Stimulated activated effector memory CD8-positive, alpha-beta T cell treated with anti-CD3 and anti-CD28 coated beads, Interleukin-12 subunit alpha, Interleukin-12 subunit beta, amount 100 ng/mL, for 72 hours (primary cell): Measurements from ENCODE around the gene PTCD2.

Source experiments
- ATAC-seq: fragments of 150-1000 bp; cut with Tn5 transposase; 2 replicates; pipeline ENCODE4 v1.10.0; 2021
- DNase-seq, 2 donors: peaks; one replicate each; pipeline ENCODE4 v3.0.0; 2021 to 2022; ENCODE audit warnings: low spot score in 2 of 2
- H3K27ac Mint-ChIP-seq: one replicate; pipeline ENCODE4 v1.8.0; 2022; ENCODE audit warnings: mild to moderate bottlenecking, mixed read lengths
- H3K36me3 Mint-ChIP-seq: one replicate; pipeline ENCODE4 v1.8.0; 2022; ENCODE audit warnings: mild to moderate bottlenecking, mixed read lengths
- H3K4me1 Mint-ChIP-seq: one replicate; pipeline ENCODE4 v1.8.0; 2022; ENCODE audit warnings: mixed read lengths
- H3K4me3 Mint-ChIP-seq: one replicate; pipeline ENCODE4 v1.8.0; 2022; ENCODE audit warnings: mild to moderate bottlenecking, mixed read lengths
- H3K9me3 Mint-ChIP-seq: one replicate; pipeline ENCODE4 v1.8.0; 2022; ENCODE audit warnings: mixed read lengths

The PTCD2 gene, protein sequence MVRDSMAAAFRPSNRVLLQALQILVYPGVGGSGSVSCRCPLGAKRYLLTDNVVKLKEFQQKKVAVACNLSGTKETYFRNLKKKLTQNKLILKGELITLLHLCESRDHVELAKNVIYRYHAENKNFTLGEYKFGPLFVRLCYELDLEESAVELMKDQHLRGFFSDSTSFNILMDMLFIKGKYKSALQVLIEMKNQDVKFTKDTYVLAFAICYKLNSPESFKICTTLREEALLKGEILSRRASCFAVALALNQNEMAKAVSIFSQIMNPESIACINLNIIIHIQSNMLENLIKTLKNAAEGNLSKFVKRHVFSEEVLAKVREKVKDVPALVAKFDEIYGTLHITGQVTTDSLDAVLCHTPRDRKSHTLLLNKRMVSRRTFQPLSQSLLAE

DNA sequence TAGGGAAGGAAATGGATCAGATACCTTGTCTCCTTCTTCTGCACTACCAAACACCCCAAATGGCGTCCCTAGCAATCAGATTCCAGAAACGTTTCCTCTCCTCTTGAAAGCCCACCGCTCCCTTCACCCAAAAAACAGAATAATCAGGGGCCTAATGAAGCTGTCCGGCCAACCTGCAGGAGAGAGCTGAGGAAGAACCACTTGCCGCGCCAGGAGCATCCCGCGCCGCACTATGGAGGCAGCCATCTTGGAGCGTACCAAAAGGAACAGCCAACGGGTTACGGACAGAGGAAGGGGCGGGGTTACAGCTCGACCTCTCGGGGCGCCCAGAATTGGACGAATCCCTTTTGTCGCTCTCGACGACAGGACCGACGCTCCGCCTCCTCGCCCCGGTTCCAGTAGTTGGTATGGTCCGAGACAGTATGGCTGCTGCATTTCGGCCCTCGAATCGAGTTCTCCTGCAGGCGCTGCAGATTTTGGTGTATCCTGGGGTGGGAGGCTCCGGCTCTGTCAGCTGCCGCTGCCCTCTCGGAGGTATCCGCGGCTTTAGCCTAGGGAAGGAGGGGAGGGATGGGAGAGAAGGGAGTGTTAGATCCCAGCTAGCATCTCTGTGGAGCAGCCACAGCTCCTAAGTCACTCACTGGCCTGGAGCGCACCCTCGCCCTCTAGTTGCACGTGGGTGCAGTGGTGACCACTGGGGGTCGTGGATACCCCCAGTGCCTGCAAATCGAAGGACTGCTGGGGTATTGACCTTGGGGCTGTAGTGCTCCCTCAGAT lies at the start of gene PTCD2, which contains the start of gene MRPS27:
PTCD2 (plus strand) TSS at position 398 of the 777 bp plus-strand sequence; CDS start at position 408, 10 bp downstream.
MRPS27 (minus strand) TSS at position 265 of the 777 bp plus-strand sequence; CDS start at position 246, 19 bp downstream.
- ATAC-seq (peak; percentile 100), DNase-seq (peak; percentile 73 to 93)
- H3K27ac Mint-ChIP-seq = peak within 1 kb of the TSS; percentile 96
- no peaks in the 10 kb centered on the region for H3K9me3 Mint-ChIP-seq
- H3K36me3 Mint-ChIP-seq = peaks cover 64% of the 10 kb centered on the region
- peak within 1 kb of the TSS; percentile 93 for H3K4me3 Mint-ChIP-seq
- peaks cover 22% of the 10 kb centered on the region for H3K4me1 Mint-ChIP-seq

DNA sequence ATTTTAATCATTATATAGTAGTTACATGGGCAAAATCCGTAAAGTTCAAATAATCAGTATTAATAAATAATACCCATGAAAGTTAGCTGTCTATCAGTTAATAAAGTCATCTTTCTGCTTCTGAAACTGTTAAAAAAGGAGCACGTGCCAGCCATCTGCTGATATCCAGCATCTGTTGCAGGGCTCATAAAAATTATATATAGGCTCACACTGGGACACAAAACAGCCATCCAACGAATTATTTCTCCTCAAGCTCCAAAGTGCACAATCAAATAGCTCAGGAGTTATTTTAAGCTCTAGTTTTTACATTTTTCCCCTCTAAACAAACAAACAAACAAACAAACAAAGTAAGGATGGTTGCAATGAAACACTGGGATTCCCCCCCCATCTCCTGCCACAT lies 48.5 kb upstream of the PTCD2 start:
- H3K4me3 Mint-ChIP-seq = no peak overlapping the region
- no peaks in the 10 kb centered on the region for H3K9me3 Mint-ChIP-seq
- peaks cover 23% of the 10 kb centered on the region for H3K36me3 Mint-ChIP-seq
- H3K4me1 Mint-ChIP-seq = peaks cover 13% of the 10 kb centered on the region
- DNase-seq (no peak), ATAC-seq (no peak)
- H3K27ac Mint-ChIP-seq = no peak overlapping the region

DNA sequence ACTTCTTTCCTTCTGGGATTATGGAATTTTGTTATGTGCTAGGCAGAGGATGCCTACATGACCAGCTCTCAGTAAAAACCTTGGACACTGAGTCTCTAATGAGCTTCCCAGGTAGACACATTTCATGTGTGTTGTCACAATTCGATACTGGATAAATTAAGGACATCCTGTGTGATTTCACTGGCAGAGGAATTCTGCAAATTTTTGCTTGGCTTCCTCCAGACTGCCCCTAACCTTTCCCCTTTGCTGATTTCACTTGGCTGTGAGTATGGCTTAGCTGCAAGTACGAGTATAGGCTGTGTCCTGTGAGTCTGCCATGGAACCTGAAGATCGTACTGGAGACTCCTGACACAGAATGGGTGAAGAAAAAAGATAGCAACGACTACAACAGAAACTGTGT lies 47.8 kb upstream of the PTCD2 start:
- ATAC-seq (no peak), DNase-seq (no peak)
- Mint-ChIP-seq H3K27ac (no peak overlapping the region), H3K9me3 (no peaks in the 10 kb centered on the region), H3K36me3 (peaks cover 26% of the 10 kb centered on the region), H3K4me1 (peaks cover 13% of the 10 kb centered on the region), H3K4me3 (no peak overlapping the region)

DNA sequence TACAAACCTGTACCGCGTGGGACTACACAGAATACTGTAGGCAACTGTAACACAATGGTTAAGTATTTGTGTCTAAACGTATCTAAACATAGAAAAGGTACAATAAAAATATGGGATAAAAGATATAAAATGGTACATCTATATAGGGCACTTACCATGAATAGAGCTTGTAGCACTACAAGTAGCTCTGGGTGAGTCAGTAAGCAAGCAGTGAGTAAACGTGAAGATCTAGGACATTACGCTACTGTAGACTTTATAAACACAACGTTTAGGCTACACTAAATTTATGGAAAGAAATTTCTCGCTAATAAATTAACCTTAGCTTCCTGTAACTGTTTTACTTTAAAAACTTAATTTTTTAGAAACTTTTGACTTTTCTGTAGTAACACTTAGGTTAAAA lies 46.6 kb upstream of the PTCD2 start:
- peaks cover 27% of the 10 kb centered on the region for H3K36me3 Mint-ChIP-seq
- no peak overlapping the region for H3K27ac Mint-ChIP-seq
- H3K4me3 Mint-ChIP-seq = no peak overlapping the region
- no peak for ATAC-seq
- peaks cover 13% of the 10 kb centered on the region for H3K4me1 Mint-ChIP-seq
- H3K9me3 Mint-ChIP-seq = no peaks in the 10 kb centered on the region
- no peak for DNase-seq

GRCh38 chr5:72276219-72276752 lies 43.9 kb upstream of the PTCD2 start:
- peaks cover 21% of the 10 kb centered on the region for H3K36me3 Mint-ChIP-seq
- H3K9me3 Mint-ChIP-seq = no peaks in the 10 kb centered on the region
- H3K4me1 Mint-ChIP-seq = peaks cover 8% of the 10 kb centered on the region
- DNase-seq (no peak), ATAC-seq (no peak)
- H3K4me3 Mint-ChIP-seq = no peak overlapping the region
- no peak overlapping the region for H3K27ac Mint-ChIP-seq

- Mint-ChIP-seq H3K4me1 (no peaks in the 10 kb centered on the region), H3K9me3 (no peaks in the 10 kb centered on the region), H3K36me3 (peaks cover 45% of the 10 kb centered on the region), H3K27ac (no peak overlapping the region), H3K4me3 (no peak overlapping the region)
- ATAC-seq (no peak), DNase-seq (no peak)
Observed at GRCh38 chr5:72280581-72281069, 39.5 kb upstream of the PTCD2 start.

DNA sequence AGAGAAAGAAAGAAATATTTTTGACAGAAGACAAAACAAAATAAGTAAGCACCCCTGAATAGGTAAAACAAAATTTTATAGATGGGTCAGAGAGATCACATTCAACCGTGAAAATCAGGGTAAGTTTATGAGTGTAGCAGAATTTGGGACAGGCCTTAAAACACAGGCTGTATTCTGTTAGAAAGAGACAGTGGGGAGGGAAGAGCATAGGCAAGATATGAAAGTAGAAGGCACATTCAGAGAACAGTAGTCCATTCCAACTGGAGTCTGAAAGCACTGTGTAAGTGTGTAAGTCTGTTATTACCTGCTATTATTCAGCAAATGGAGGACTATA lies 38.8 kb upstream of the PTCD2 start:
- no peak for ATAC-seq
- H3K4me3 Mint-ChIP-seq = no peak overlapping the region
- H3K4me1 Mint-ChIP-seq = no peaks in the 10 kb centered on the region
- peak overlapping the region; percentile 18 for H3K27ac Mint-ChIP-seq
- DNase-seq = no peak
- H3K36me3 Mint-ChIP-seq = peaks cover 51% of the 10 kb centered on the region
- H3K9me3 Mint-ChIP-seq = no peaks in the 10 kb centered on the region

DNA sequence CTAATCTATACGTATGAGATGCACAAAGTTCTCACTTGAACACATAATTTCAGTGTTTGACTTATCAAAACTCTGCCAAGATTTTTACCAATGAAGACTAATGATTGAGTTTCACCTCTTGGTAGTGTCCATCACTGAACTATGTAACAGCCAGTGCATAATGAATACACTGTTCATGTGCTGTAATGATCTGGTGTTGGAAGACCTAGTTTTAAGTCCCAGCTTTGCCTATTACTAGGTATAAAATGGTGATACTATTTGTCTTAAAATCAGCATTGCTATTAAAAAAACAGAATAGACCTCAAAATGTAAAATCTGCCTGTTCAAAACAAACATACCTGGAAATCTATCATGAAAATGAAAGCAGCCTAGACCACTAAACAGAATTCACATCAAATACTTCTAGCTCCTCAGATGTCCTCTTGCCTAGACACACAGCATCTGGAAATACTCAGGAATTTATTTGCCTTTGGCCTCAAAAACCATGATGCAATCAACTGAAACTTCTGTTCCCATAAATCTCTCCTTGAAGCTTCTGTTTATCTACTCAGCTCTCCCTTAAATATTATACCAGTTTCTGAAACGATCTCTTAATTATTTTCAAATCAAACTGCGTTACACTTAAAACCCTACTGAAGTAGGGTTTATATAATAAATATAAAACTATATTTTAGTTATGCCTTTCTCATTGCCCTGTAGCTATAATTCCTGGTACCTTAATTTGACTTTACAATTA lies 38.2 kb upstream of the PTCD2 start:
- Mint-ChIP-seq H3K4me3 (no peak overlapping the region), H3K4me1 (no peaks in the 10 kb centered on the region), H3K9me3 (no peaks in the 10 kb centered on the region), H3K27ac (peak overlapping the region; percentile 18), H3K36me3 (peaks cover 56% of the 10 kb centered on the region)
- no peak for DNase-seq
- no peak for ATAC-seq

DNA sequence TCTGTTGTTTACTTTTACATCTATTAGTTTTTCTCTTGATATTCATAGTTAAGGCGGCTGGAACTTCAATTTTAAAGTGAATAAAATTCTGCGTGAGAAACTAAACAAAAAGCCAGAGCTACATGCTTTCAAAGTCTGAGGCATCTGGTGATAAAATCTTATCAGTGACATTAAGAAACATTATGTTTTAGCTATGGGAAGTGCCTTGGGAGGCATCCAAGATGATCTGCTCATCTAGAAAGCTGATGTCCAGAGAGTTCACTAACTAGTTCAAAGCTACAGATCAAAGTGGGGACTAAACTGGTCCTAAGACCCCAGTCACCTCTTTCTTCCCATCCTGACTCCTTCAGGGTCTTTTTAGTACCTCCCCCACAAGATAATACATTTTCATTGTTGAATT lies 37.3 kb upstream of the PTCD2 start:
- Mint-ChIP-seq H3K36me3 (peaks cover 57% of the 10 kb centered on the region), H3K4me1 (no peaks in the 10 kb centered on the region), H3K27ac (no peak overlapping the region), H3K9me3 (no peaks in the 10 kb centered on the region), H3K4me3 (no peak overlapping the region)
- DNase-seq = no peak
- ATAC-seq = no peak

DNA sequence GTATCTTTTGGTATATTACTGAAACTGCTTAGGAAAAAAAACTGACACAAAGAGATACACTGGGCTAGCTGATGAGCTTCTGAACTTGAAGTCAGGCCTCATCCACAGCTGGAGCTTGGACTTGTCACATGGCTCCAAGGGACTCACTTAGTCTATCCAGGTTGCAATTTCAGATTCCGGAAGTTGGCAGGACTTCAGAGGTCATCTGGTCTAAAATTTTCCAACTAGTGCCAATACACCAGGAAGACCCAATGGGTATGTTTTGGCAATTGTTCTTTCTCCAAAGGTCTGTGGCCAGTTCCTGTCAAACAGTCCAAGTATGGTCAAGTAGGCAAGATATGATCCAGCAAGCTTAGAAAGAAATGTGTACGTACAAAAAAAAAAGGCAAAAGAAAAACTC lies 36.8 kb upstream of the PTCD2 start:
- Mint-ChIP-seq H3K4me3 (no peak overlapping the region), H3K36me3 (peaks cover 57% of the 10 kb centered on the region), H3K9me3 (no peaks in the 10 kb centered on the region), H3K27ac (no peak overlapping the region), H3K4me1 (no peaks in the 10 kb centered on the region)
- DNase-seq (no peak), ATAC-seq (no peak)

GRCh38 chr5:72284559-72285423 lies 35.4 kb upstream of the PTCD2 start:
- H3K36me3 Mint-ChIP-seq = peaks cover 67% of the 10 kb centered on the region

DNA sequence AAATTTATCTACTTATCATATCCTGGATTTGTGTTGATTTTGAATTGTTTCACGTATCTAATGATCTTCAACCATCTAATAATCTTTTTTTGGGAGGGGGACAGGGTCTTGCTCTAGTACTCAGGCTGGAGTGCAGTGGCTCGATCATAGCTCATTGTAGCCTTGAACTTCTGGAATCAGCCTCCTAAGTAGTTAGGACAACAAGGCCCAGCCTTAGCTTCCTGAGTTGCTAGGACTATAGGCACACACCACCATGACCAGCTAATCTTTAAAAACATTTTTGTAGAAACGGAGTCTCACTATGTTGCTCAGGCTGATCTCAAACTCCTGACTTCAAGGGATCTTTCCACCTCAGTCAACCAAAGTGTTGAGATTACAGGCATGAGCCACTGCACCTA lies 34.8 kb upstream of the PTCD2 start:
- ATAC-seq = no peak
- Mint-ChIP-seq H3K27ac (no peak overlapping the region), H3K4me1 (no peaks in the 10 kb centered on the region), H3K4me3 (no peak overlapping the region), H3K9me3 (no peaks in the 10 kb centered on the region), H3K36me3 (peaks cover 72% of the 10 kb centered on the region)
- no peak for DNase-seq

More at GRCh38 chr5:72284559-72285423, 35.4 kb upstream of the PTCD2 start:
- no peak overlapping the region for H3K27ac Mint-ChIP-seq
- no peak for ATAC-seq
- no peaks in the 10 kb centered on the region for H3K9me3 Mint-ChIP-seq
- H3K4me3 Mint-ChIP-seq = no peak overlapping the region
- no peak for DNase-seq
- no peaks in the 10 kb centered on the region for H3K4me1 Mint-ChIP-seq

- no peaks in the 10 kb centered on the region for H3K9me3 Mint-ChIP-seq
- H3K36me3 Mint-ChIP-seq = peaks cover 83% of the 10 kb centered on the region
- ATAC-seq (no peak), DNase-seq (no peak)
- no peak overlapping the region for H3K4me3 Mint-ChIP-seq
- H3K27ac Mint-ChIP-seq = no peak overlapping the region
- no peaks in the 10 kb centered on the region for H3K4me1 Mint-ChIP-seq
Observed at GRCh38 chr5:72286798-72287197, 33.4 kb upstream of the PTCD2 start.

- no peaks in the 10 kb centered on the region for H3K4me1 Mint-ChIP-seq
- peaks cover 89% of the 10 kb centered on the region for H3K36me3 Mint-ChIP-seq
- no peak for DNase-seq
- no peak overlapping the region for H3K27ac Mint-ChIP-seq
- H3K4me3 Mint-ChIP-seq = no peak overlapping the region
- H3K9me3 Mint-ChIP-seq = no peaks in the 10 kb centered on the region
- ATAC-seq = no peak
Observed at GRCh38 chr5:72288924-72289323, 31.2 kb upstream of the PTCD2 start.
